Ureter (tissue), 1 donor: ENCODE data around the gene SIPA1L3. TPM values are rescaled to one million over a fixed set of nuclear protein-coding genes. Genes with fewer than 3 reads are reported as not detected.
A peak's percentile ranks its signal among the peaks of the same experiment; 100 is the strongest.

Experiments used
- DNase-seq: peaks from one replicate; pipeline ENCODE4 v3.0.0-alpha.2; 2020; ENCODE audit warnings: low spot score
- total RNA-seq: library from RNA; stranded (reverse); gene quantifications from one replicate; pipeline ENCODE4 v1.2.4, GENCODE V29; 2023
- donor health status: DM: yes; HTN: yes; CAD: no.

The SIPA1L3 gene
- total RNA-seq, 1 donor from 2014 or later = 60.4 TPM

DNA sequence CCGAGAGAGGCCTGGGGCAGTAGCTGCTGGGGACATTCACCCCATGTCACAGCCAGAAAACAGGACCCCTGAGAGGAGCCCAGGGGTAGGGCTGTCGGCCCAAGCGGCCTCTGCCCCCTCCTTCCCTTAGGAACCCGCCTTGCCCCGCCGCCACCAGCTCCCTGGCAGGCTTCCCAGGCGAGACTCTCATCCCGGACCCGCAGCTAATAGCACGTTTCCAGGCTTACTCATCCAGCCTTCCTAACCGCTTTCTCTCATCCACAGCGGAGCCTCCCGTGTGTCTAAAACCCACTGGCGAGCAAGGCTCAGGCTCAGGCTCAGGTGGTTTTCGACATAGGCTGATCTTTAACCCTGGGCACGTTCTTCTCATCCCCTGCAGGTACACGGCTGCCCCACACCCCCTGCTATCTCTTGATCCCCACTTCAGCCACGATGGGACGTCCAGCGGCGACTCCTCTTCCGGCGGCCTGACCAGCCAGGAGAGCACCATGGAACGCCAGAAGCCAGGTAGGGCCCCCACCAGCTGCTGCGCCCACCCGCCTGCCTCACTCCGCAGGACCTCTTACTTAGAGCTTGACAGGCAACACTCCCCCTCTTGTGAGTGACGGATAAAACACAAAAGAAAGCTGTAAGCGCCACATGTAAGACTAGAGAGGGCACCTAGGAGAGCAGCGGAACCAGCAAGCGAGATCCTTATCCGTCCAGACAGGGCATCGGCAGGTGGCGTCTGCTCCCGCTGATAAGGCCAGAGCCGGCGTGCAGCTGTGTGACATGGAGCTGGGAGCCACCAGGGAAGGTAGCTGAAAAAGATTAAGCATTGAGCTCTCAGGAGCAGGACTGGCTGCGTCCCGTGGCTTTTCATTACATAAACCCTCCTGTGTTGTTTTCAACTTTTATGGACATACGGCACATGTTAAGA lies 245.7 kb downstream of the SIPA1L3 start:
- DNase-seq = no peak

DNA sequence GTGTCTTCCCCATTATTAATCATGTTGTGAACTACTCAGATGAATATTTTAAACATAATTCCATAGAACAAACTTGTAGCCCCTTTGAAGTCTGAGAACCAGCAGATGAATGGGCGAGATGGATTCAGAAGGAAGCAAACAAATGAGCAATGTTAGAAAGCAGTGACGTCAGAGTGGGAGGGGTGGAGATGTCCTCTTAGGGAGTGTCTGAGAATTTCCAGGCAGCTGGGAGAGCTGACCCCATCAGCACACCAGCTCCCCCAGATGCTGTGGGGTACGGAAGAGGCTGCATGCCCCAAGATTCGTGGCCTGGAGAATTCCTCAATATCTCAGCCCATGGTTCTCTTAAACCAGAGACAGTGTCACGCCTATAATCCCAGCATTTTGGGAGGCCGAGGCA lies 248.4 kb downstream of the SIPA1L3 start:
- DNase-seq = no peak

DNA sequence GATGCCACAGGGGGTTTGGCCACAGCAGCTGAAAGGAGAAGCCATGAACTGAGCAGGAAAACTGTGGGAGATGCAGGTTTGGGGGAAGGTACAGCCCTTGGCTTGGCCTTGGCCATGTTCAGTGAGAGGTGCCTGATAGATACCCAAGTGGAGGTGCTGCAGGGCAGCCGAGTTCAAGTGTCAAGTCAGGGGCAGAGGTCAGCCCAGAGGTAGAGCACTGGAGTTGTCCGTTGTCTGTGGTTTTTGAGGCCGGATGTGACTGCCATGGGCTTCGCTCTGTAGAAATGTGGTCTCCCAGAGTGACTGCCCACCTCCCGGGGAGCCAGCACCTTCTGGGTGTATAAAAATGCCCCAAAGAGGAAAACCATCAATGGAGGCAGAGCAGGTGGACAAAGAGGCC lies 251.7 kb downstream of the SIPA1L3 start:
- DNase-seq = no peak

DNA sequence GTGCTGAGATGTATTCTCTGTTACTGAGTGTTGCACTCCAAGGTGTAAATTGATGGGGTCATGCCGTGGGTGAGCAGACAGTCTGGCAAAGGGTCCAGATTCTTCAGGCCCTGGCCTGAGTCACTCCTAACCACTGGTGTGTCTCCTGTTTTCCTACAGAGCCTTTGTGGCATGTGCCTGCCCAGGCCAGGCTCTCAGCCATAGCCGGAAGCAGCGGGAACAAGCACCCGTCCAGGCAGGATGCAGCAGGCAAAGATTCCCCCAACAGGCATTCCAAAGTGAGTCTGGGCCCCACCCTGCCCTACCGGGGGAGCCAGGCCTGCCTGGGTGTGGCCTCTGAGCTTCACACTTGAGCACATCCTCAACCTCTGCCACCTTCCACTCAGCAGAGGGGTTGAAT lies 255.1 kb downstream of the SIPA1L3 start:
- no peak for DNase-seq

DNA sequence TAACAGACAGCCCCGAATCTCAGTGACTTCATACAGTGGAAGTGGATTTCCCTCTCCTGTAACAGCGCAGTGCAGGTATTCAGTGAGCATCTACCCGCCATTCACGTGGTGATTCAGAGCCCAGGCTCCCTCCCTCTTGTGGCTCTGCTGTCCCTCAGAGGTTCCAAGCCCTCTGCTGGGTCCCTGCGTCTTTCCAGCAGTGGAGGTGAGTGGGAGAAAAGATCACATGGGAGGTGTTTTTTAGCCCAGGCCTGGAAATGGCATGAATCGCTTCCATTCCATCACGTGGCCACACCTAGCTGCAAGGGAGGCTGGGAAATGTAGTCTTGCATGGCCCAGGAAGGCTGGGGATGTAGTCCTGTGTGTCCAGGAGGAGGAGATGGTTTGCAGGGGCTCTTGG lies 255.6 kb downstream of the SIPA1L3 start:
- DNase-seq = no peak

DNA sequence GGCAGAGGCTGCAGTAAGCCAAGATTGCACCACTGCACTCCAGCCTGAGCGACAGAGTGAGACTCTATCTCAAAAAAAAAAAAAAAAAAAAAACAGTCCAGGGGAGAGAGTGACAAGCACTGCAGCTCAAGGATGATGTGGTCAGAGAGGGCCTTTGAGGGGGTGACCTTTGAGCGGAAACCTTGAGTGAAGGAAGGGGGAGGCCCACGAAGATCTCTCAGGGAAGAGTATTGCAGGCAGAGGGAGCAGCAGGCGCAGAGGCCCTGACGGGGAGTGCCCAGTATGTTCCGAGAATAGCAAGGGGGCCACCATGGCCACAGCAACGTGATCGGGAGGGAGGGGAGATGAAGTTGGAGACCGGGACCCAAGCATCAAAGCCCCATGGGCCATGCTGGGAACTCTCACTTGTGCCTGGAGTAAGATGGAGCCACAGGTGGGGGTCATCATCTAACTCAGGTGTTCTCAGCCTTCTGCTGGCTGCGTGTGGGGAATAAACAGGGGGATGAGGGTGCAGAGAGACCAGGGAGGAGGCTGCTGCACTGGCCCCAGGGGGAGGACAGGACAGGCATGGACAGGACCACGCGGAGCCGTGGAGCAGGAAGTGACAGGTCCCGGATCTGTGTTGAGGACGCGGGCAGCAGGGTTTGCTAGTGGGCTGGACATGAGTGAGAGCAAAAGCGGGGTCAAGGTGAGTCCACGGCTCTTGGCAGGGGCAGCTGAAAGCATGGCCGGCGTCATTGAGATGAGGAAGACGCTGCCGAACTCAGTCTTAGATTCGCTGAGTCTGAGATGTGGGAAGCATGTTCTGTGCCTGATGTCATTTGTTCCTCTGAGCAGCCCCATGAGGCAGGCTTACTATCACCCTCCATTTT lies 256.6 kb downstream of the SIPA1L3 start:
- DNase-seq = no peak

DNA sequence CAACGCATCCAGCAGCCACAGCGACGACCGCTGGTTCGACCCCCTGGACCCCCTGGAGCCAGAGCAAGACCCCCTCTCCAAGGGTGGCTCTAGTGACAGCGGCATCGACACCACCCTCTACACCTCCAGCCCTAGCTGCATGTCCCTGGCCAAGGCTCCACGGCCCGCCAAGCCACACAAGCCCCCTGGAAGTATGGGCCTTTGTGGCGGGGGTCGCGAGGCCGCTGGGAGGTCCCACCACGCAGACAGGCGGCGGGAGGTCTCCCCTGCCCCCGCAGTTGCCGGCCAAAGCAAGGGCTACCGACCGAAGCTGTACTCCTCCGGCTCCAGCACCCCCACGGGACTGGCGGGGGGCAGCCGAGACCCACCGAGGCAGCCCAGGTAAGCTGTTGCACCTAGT lies 257.5 kb downstream of the SIPA1L3 start:
- DNase-seq = no peak

DNA sequence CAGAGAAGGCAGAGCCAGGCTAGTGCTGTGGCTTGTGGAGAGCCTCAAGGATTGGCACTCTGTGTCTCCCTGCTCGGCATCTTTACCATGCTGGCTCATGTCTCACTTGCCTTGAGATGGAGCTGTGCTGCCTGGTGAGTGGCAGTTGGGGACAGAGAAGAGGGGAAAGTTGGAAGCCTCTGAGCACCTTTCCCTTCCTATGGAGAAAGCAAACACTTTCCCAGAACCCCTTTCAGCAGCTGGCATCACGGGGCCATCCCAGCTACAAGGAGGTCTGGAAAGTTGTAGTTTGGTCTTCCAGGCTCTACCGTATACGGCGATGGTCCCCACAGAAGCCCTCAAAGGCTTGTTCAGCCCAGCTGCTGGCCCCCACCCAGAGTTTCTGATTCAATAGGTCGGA lies 258.3 kb downstream of the SIPA1L3 start:
- no peak for DNase-seq

DNA sequence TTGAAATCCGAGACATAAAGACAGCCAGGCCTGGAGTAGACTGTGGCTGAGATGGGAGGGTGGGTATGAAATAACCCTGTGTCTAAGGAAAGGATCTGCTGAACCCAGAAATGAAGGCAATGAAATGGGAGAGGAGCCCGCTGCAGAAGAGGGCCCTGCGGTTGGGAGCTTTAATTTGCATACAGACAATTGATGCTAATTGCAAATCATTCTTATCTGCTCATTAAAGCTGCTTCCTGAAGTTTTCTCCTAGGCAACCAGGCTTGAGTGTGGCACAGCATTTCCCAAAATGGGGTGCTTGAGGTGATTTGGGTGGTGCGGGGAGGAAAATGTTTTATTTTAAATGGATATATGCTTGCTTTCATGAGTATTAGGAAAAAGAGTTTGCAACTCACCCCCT lies 261.6 kb downstream of the SIPA1L3 start:
- DNase-seq = no peak

DNA sequence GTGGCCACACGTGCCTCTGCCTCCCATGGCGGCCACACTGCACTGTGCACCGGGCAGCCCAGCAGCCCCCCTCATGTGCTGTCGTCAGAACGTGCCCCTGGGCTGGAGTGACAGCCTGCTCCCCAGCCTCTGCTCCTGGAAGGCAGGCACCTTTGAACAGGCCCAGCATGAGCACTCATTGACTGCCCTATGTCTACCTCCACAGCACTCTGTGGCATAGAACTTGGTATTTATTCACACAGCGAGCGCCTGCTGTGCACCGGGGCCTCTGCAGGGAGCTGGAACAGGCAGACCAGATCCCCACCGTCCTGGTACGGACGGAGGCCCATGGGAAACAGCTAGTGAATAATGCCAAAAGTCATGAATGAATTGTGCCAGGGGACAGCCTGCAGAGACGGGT lies 263.3 kb downstream of the SIPA1L3 start:
- no peak for DNase-seq

DNA sequence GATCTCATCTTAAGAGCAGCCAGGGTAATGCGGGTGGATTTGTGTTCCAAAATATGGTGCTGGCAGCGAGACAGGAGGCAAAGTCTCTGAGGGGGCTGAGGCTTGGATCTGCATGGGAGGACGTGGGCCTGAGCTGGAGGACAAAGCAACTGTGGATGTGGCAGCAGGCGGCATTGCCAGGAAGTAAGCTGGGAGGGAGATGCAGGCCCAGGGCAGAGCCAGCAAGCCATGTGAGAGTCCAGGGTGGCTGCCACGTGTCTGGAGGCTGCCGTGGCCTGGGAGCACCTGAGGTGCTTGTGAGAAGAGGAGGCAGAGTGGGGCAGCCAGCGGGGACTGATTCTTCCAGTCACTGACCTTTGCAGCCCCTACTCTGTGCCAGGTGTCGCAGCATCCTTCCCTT lies 265.0 kb downstream of the SIPA1L3 start:
- DNase-seq = no peak

DNA sequence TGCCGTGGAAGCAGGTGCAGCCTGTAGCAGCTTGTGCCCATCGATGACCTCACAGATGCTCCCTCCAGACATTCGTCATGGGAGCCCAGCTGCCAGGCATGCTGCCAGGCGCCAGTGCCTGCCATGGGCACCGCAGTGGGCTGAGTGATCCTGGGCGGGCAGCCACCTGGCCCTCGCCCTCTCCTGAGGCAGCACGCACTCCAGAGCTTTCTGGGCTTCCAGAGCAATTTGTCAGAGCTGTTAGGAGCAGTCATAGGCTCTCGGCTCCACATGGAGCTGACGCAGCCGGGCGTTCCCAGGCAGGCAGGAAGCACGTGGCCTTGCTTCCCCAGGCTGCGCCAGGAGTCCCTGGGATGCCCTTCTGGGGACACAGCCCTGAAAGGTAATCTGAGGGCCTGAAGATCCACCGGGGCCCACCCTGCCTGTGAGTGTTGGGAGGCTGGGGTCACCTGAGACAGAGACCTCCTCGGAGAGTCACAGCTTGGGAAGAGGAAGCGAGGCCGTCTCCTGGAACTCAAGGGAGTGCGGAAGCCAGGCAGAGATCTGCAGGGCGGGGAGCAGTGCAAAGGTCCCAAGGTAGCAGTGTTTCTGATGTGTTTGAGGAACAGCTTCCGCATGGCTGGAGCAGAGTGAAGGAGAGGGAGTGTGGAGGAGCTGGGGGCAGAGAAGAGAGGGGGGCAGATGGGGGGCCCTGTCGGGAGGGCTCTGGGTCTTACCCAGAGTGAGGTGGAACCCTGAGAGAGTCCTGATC lies 266.5 kb downstream of the SIPA1L3 start:
- no peak for DNase-seq

DNA sequence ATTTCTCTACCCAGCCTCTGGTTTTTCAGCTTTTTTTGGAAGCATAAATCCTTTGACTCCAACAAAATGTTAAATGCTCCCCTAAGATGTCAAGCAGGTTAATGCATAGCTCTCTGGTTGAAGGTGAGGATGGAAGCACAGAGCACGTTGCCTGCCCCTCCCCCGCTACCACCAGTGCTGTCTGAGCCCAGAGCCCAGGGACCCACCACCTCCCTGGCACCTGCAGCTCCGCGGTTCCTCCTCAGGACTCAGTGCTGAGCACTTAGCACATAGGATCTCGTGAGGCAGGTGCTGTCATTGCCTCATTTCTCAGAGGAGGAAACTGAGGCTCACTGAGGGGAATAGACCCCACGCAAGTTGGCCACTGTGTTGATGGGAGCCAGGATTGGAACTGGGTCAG lies 268.4 kb downstream of the SIPA1L3 start:
- DNase-seq = no peak

DNA sequence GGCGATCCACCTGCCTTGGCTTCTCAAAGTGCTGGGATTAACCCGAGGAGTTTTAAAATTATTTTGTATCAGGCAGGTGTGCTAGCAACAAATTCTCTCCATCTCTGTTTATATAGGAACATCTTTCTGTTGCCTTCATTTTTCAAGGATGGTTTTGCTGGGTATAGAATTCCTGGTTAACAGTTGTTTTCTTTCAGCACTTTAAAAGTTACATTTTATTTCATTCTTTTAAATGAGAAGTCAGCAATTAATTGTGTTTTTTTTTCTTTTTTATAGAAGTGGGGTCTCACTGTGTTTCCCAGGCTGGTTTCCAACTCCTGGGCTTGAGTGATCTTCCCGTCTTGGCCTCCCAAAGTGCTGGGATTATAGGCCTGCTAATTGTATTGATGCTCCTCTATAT lies 273.1 kb downstream of the SIPA1L3 start:
- no peak for DNase-seq

DNA sequence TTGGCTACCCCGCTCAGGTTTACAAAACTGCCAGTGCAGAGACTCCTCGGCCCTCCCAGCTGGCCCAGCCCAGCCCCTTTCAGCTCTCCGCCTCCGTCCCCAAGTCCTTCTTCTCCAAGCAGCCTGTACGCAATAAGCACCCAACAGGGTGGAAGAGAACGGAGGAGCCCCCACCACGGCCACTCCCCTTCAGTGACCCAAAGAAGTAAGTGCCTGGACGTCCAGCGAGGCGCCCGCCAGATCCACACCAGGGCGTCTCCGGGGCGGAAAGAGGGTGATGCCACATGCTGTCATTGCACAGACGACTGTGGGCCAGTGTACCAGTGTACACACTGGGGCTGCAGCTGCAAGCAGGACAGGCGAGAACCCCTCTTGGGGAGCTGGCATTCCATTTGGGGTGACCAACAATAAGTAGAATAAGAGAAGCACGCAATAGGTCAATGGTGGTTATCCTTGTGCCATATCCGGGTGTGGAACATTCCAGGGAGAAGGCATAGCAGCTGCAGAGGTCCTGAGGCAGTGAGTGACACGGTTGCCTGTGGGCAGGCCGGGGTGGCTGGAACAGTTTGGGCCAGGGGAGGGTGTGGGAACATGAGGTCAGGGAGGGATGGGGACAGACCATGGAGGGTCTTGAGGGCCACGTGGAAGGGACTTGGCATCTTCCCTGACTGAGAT lies 275.7 kb downstream of the SIPA1L3 start:
- DNase-seq = no peak

DNA sequence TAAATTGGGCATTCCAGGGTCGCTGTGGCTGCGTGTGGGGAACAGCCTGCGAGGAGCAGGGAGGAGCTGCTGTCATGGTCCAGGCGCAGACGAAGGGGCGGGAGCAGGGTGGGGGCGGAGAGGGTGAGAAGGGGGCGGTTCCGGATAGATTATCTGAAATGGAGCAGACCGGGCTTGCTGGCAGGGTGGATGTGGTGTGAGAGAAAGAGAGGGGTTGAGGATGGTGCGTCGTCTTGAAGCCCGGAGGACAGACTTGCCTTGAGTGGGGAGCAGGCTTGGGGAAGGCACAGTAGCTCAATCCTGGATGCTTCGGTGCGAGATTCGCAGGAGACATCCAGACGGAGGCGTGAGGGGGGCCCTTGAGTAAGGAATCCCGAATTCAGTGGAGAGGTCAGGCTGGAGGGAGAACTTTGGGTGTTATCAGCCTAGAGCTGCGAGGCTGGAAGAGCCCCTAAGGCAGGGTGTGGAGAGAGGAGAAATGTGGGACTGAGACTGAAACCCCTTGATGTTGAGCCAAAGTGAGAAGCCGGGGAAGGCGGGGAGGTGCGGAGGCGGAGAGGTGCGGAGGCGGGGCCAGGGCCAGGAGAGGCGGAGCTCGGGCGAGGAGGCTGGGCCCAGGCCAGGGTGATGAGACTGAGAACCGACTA lies 276.4 kb downstream of the SIPA1L3 start:
- DNase-seq = peak; percentile 50

DNA sequence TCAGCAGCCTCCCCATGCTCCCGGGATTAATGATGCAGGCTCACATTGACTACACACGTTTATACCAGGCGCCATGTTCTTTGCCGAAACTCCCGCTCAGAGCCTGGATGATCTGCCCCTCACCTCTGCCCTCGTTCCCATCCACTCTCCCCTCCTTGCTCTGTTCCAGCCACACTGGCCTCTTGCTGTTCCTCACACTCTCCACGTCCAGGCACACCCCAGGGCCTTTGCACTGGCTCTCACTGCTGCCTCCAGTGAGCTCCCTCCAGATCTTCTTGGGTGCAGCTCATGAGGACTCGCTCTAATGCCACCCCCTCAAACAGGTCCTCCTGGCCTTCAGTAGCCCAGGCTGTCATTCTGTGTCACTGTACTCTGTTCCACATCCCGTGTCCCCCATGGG lies 277.8 kb downstream of the SIPA1L3 start:
- DNase-seq = no peak

DNA sequence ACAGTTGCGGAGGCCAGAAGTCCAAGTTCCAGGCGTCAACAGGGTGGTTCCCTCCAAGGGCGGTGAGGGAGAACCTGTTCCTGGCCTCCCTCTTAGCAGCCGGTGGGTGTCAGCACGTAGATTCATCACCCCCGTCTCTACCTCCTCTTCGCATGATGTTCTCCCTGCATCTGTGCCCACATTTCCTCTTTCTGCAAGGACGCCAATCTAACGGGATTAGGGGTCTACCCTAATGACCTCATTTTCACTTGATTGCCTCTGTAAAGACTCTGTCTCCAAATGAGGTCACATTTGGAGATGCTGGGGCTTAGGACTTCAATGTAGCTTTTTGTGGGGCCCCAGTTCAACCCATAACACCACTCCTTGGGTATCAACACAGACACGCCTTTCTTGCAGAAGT lies 278.6 kb downstream of the SIPA1L3 start:
- no peak for DNase-seq

DNA sequence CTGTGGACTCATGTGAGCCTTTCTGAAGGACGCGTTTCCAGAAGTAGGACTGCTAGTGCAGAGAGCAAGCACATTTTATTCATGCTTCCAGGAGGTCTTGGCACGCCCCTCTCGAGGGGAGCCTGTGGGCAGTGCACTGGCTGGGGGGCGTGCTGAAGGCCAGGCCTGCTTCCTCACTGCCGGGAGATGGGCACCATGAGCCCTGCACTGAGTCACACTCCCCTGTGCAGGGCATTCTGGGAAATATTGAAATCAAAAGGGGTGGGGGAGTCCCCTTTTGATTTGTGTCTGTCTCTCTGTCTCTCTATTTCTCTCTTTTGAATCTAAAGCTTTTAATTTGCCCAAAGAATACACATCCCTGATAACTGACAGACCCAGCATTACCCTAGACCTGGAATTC lies 283.1 kb downstream of the SIPA1L3 start:
- no peak for DNase-seq

DNA sequence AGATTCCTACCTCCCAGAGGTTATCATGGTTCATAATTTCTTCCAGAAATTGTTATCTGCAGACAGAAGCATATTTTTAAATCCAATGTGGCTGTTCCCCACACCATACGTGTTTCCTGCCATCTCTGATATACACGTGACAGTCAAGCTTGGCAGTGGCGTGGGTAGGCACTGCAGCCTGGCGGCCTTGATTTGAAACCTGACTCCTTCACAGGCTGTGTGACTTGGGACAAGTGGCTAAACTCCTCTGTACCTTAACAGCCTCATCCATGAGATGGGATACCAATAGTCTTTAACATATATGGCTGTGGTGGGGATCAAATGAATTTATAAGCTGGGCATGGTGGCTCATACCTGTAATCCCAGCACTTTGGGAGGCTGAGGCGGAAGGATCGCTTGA lies 283.8 kb downstream of the SIPA1L3 start:
- no peak for DNase-seq

DNA sequence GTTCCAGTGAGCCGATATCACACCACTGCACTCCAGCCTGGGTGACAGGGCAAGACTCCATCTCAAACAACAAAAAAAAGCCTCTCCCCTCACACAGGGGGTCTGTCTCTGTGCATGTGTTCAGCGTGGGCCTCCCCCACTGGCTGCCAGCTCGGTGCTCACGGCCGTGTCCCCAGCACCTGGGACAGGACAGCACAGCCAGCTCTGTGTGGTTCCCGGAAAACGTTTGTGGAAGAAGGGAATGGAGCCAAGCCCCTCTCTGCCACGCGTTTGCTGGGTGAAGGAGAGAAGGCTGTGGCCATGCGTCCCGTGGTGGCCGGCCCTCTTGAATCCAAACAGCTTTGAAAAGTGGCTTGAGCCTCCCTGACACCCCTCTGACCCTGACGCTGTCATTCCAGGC lies 284.7 kb downstream of the SIPA1L3 start:
- DNase-seq = no peak
